D721Med (cell line): ENCODE data around the gene CDH23.

Experiments used
- DNase-seq: peaks from one replicate; pipeline ENCODE4 v3.0.0; 2011; ENCODE audit warnings: low spot score; ENCODE audit not compliant: insufficient read length
- FAIRE-seq: peaks from 2 replicates; lab custom pipeline; 2011; peaks lifted over from hg19 to GRCh38; lab: Jason Lieb, UNC
- CTCF ChIP-seq: IDR thresholded peaks from 2 replicates; pipeline ENCODE4 v1.5.1; 2012; ENCODE audit warnings: mild to moderate bottlenecking, control low read depth; ENCODE audit not compliant: insufficient read depth; ENCODE audit errors: missing control alignments

Gene CDH23

GRCh38 chr10:71447676-71448075, 51.0 kb downstream of the CDH23 start:
- FAIRE-seq (no peak), DNase-seq (no peak)
- no peak for TF ChIP-seq CTCF

- no peak for DNase-seq
- no peak for FAIRE-seq
- no peak for TF ChIP-seq CTCF
These were observed 51.4 kb downstream of the CDH23 start for GRCh38 chr10:71448146-71448545.

GRCh38 chr10:71449026-71449425, 52.3 kb downstream of the CDH23 start:
- no peak for FAIRE-seq
- no peak for TF ChIP-seq CTCF
- no peak for DNase-seq

GRCh38 chr10:71451754-71452153, 55.0 kb downstream of the CDH23 start:
- FAIRE-seq (no peak), DNase-seq (no peak)

GRCh38 chr10:71453186-71453585, 56.5 kb downstream of the CDH23 start:
- FAIRE-seq = no peak
- no peak for TF ChIP-seq CTCF
- DNase-seq = no peak

More at GRCh38 chr10:71451754-71452153, 55.0 kb downstream of the CDH23 start:
- no peak for TF ChIP-seq CTCF

- FAIRE-seq (no peak), DNase-seq (no peak)
- no peak for TF ChIP-seq CTCF
These were observed 57.6 kb downstream of the CDH23 start for GRCh38 chr10:71454347-71454746.

- no peak for TF ChIP-seq CTCF
- no peak for DNase-seq
- FAIRE-seq = no peak
These were observed 58.3 kb downstream of the CDH23 start for GRCh38 chr10:71455035-71455434.
